HFF-Myc (cell line): ENCODE data around the gene CES3.

Experiments
- DNase-seq: peaks from one replicate; pipeline ENCODE4 v3.0.0-alpha.2; 2011; ENCODE audit warnings: low read depth; ENCODE audit errors: extremely low read depth
- H3K4me3 ChIP-seq: replicated peaks from 2 replicates; pipeline ENCODE4 v1.5.1; 2011; ENCODE audit warnings: low read depth, mild to moderate bottlenecking, control low read depth, low read length
- CTCF ChIP-seq: IDR thresholded peaks from 2 replicates; pipeline ENCODE4 v1.5.1; 2012; ENCODE audit warnings: mild to moderate bottlenecking, low read depth, low read length, control low read depth; ENCODE audit errors: missing control alignments

Gene CES3

GRCh38 chr16:66977341-66978113 is 16.5 kb downstream of the CES3 start:
- DNase-seq = peak; percentile 55
- no peak overlapping the region for H3K4me3 ChIP-seq
- peak; percentile 90 for TF ChIP-seq CTCF

DNA sequence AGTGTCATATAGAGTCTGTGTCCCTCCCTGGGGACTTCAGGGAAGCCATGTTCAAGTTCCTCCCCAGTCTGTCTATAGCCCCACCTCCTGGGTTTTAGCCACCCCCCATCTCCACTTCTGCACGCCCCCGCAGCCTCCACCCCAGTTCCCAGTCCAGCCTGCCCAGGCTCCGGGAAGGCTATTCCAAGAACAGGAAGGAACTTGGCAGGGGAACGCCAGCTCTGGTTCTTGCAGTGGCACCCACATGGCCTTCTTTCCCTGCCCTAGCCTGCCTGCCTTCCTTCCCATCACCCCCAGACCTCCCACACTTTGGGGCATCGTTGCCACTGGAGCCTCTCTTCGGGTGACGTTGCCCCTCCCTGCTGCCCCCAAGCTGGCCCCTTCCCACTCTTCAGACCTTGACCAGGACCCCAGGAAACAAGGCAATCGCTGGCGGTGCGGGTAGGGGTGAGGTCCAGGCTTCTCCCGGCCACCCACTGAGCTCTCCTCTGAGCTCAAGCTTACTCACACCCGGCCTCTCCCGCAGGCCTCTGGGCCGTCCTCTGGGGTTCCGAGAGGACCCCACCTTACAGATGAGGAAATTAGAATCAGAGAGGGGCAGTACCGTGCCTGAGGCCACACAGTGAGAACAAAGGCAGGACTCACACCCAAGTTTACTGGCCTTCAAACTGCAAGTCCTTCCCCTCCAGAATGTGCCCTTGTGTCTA is 18.1 kb downstream of the CES3 start:
- H3K4me3 ChIP-seq = no peak overlapping the region
- no peak for TF ChIP-seq CTCF
- DNase-seq = no peak

- no peak overlapping the region for H3K4me3 ChIP-seq
- no peak for DNase-seq
- no peak for TF ChIP-seq CTCF
Measured at GRCh38 chr16:66983033-66983432, 22.0 kb downstream of the CES3 start.

- H3K4me3 ChIP-seq = no peak overlapping the region
- DNase-seq = no peak
- TF ChIP-seq CTCF = no peak
Measured at GRCh38 chr16:66984892-66985311, 23.8 kb downstream of the CES3 start.

GRCh38 chr16:66986559-66986958 is 25.5 kb downstream of the CES3 start:
- no peak for DNase-seq
- H3K4me3 ChIP-seq = no peak overlapping the region
- TF ChIP-seq CTCF = no peak

DNA sequence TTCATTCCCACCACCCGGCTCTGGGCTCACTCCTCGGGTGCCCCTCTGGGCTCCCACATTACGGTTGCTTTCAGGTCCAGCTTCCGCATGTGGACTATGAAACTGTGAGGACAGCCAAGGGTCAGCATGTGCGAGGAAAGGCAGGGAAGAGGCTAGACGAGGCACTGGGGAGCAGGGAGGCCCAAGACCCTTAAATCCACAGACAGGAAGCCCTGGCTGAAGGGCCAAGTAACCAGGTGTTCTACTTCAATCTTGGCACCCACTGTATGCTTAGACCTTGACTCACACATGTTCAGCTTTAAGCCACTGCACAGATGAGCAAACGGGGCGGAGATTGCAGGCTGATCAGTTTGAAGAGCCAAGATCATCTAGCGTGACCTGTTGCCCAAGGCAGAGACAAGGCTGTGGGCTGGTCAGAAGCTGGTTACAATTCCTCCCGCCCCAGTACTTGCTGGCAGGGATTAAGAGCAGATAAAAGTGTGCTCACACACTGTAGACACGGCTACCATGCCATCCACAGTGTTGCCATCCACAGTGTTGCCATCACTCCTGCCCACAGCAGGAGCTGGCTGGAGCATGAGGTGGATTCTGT is 27.2 kb downstream of the CES3 start, which contains the start of gene CES4A:
Gene CES4A, plus strand, starts transcription at position 393 of the 592 bp plus-strand sequence. Its CDS starts 184 bp downstream, at position 577.
- TF ChIP-seq CTCF = no peak
- DNase-seq = no peak

More for the DNA sequence above, 27.2 kb downstream of the CES3 start, which contains the start of gene CES4A:
- no peak within 1 kb of the TSS for H3K4me3 ChIP-seq
